K562 (cell line): Measurements from ENCODE around the gene CLN5. TPM values are rescaled to one million over a fixed set of nuclear protein-coding genes. Genes with fewer than 3 reads are reported as not detected.

Experiments
- ATAC-seq: fragments of 200-7000 bp; cut with Tn5 transposase; 3 replicates; pipeline ENCODE4 v1.9.1; 2020; ENCODE audit warnings: moderate library complexity
- BruUV-seq: library from RNA; stranded (reverse); fragments of 400-500 nt; replicated peaks from 2 replicates; lab custom pipeline; 2021; lab: Mats Ljungman, UMichigan
- CTCF ChIA-PET: fragments of 300-600 bp; formaldehyde crosslinking; extraction: SDS; loops from one replicate; lab custom pipeline; 2021; ENCODE audit warnings: low intra/inter-chr PET ratio; lab: Yijun Ruan, JAX
- POLR2A ChIA-PET: fragments of 300-600, 350-650 bp; sonication (Branson Sonifier 250); formaldehyde crosslinking; extraction: SDS; loops from one replicate; lab custom pipeline; 2021; ENCODE audit warnings: antibody characterized with exemption, inconsistent platforms; lab: Yijun Ruan, JAX
- DNase-seq, 4 experiments: peaks; one replicate each; pipeline versions ENCODE4 v3.0.0 to v3.0.0-alpha.2; 2011 to 2018; ENCODE audit warnings: low spot score in 3 of 4, mixed read lengths in 3 of 4; ENCODE audit errors: extremely low read depth in 1 of 4
- FAIRE-seq: peaks from 2 replicates; lab custom pipeline; 2011; peaks lifted over from hg19 to GRCh38; lab: Jason Lieb, UNC
- H2AFZ ChIP-seq: 2 replicates; pipeline ENCODE4 v1.6.0; 2011; ENCODE audit warnings: low read depth, low read length, control low read depth, inconsistent platforms
- H3K27ac ChIP-seq: fragments of 200-600 bp; 3 replicates; pipeline ENCODE4 v1.8.0; 2011; ENCODE audit warnings: low read depth, mild to moderate bottlenecking, control low read depth, inconsistent platforms, low read length, moderate library complexity, mixed read lengths; ENCODE audit errors: extremely low read depth
- H3K27me3 ChIP-seq, 2 experiments: fragments of 300-600 bp in 1 of 2; 2 replicates in 1 of 2; 3 replicates in 1 of 2; pipeline versions ENCODE4 v1.6.0 to v1.8.0; 2011; ENCODE audit warnings: inconsistent platforms in 2 of 2, low read length in 2 of 2, mild to moderate bottlenecking in 1 of 2, mixed read lengths in 1 of 2, moderate library complexity in 1 of 2; ENCODE audit not compliant: control insufficient read depth in 2 of 2, insufficient read depth in 2 of 2
- H3K36me3 ChIP-seq: fragments of 300-600 bp; 3 replicates; pipeline ENCODE4 v1.8.0; 2011; ENCODE audit warnings: mild to moderate bottlenecking, low read length, inconsistent platforms; ENCODE audit not compliant: control insufficient read depth, insufficient read depth
- H3K4me1 ChIP-seq, 2 experiments: fragments of 200-600 bp in 1 of 2; replicated peaks in 1 of 2; 2 replicates in 1 of 2; 3 replicates in 1 of 2; pipeline versions ENCODE4 v1.5.1 to v1.8.0; 2011; ENCODE audit warnings: inconsistent platforms in 2 of 2, low read length in 2 of 2, mild to moderate bottlenecking in 1 of 2, mixed read lengths in 1 of 2, moderate library complexity in 1 of 2; ENCODE audit not compliant: control insufficient read depth in 2 of 2, insufficient read depth in 2 of 2
- H3K4me2 ChIP-seq: 2 replicates; pipeline ENCODE4 v1.6.1; 2011; ENCODE audit warnings: low read length, control low read depth, inconsistent platforms, mixed read lengths; ENCODE audit not compliant: insufficient read depth
- H3K4me3 ChIP-seq: fragments of 200-600 bp; sonication (generic), shearing (Covaris generic); 2 replicates; pipeline ENCODE4 v1.5.1; 2016; ENCODE audit warnings: control low read depth, inconsistent platforms
- H3K79me2 ChIP-seq: fragments of 200-600 bp; 3 replicates; pipeline ENCODE4 v1.8.0; 2011; ENCODE audit warnings: low read length, inconsistent platforms; ENCODE audit not compliant: control insufficient read depth, insufficient read depth
- H3K9ac ChIP-seq, 2 experiments: 2 replicates each; pipeline versions ENCODE4 v1.6.0 to v1.6.1; 2011; ENCODE audit warnings: low read depth in 2 of 2, low read length in 2 of 2, control low read depth in 1 of 2, inconsistent platforms in 1 of 2, mild to moderate bottlenecking in 1 of 2, mixed read lengths in 1 of 2; ENCODE audit not compliant: insufficient read depth in 1 of 2
- H3K9me1 ChIP-seq: one replicate; pipeline ENCODE4 v1.6.0; 2011; ENCODE audit warnings: inconsistent platforms, mild to moderate bottlenecking, low read length, moderate library complexity; ENCODE audit not compliant: control insufficient read depth, insufficient read depth
- H3K9me3 ChIP-seq: replicated peaks from 2 replicates; pipeline ENCODE4 v1.5.1; 2011; ENCODE audit warnings: low read depth, low read length, inconsistent platforms; ENCODE audit not compliant: control insufficient read depth, insufficient read depth
- H4K20me1 ChIP-seq: replicated peaks from 2 replicates; pipeline ENCODE4 v1.6.1; 2011; ENCODE audit warnings: low read length, inconsistent platforms, mixed read lengths; ENCODE audit not compliant: control insufficient read depth, insufficient read depth
- EZH2 ChIP-seq: IDR thresholded peaks from 2 replicates; pipeline ENCODE4 v1.6.1; 2012; ENCODE audit warnings: low read depth, mild to moderate bottlenecking, inconsistent platforms, low read length, borderline replicate concordance
- GATAD2B ChIP-seq: fragments of 450-650 bp; IDR thresholded peaks from 2 replicates; pipeline ENCODE4 v1.6.1; 2017; ENCODE audit warnings: mild to moderate bottlenecking, borderline replicate concordance
- IRF2 ChIP-seq: sonication (generic); formaldehyde crosslinking; IDR thresholded peaks from 2 replicates; pipeline ENCODE4 v1.8.1; 2022; ENCODE audit warnings: mild to moderate bottlenecking, missing genetic modification reagents
- KDM1A ChIP-seq, 2 experiments: fragments of 450-650 bp; IDR thresholded peaks; 2 replicates each; pipeline ENCODE4 v1.6.1; 2016; ENCODE audit warnings: mild to moderate bottlenecking in 2 of 2
- MAFK ChIP-seq: IDR thresholded peaks from 2 replicates; pipeline ENCODE4 v1.6.1; 2011; ENCODE audit warnings: low read length, improper control_type of control experiment
- MYC ChIP-seq, 2 experiments: fragments of 250-450 bp in 1 of 2; sonication (Bioruptor Pico) in 1 of 2; IDR thresholded peaks; 2 replicates each; pipeline versions ENCODE4 v1.5.1 to v1.6.1; 2012 to 2021; ENCODE audit warnings: low read depth in 2 of 2, borderline replicate concordance in 1 of 2, improper control_type of control experiment in 1 of 2, low read length in 1 of 2, mild to moderate bottlenecking in 1 of 2, moderate library complexity in 1 of 2
- PCBP2 ChIP-seq: fragments of 200-400 bp; formaldehyde crosslinking; IDR thresholded peaks from 2 replicates; pipeline ENCODE4 v1.6.1; 2018; ENCODE audit warnings: low read length, low read depth, mild to moderate bottlenecking, moderate library complexity; ENCODE audit not compliant: poor library complexity, severe bottlenecking
- RNF219 ChIP-seq: fragments of 250-450 bp; sonication (Bioruptor Pico); IDR thresholded peaks from 2 replicates; pipeline ENCODE4 v1.5.0; 2022; ENCODE audit warnings: mild to moderate bottlenecking
- SREBF1 ChIP-seq: fragments of 150-350 bp; IDR thresholded peaks from 2 replicates; pipeline ENCODE4 v1.6.1; 2014; ENCODE audit warnings: antibody characterized with exemption, low read depth, low read length, borderline replicate concordance
- TSC22D4 ChIP-seq: fragments of 450-650 bp; IDR thresholded peaks from 2 replicates; pipeline ENCODE4 v1.6.1; 2016; ENCODE audit warnings: missing genetic modification characterization, missing biosample characterization, control low read depth
- USF2 ChIP-seq: sonication (generic); formaldehyde crosslinking; IDR thresholded peaks from 2 replicates; pipeline ENCODE4 v1.5.0; 2020; ENCODE audit warnings: missing genetic modification reagents
- ZNF3 ChIP-seq: fragments of 250-450 bp; sonication (Bioruptor Pico); IDR thresholded peaks from 2 replicates; pipeline ENCODE4 v1.5.0; 2021; ENCODE audit warnings: mild to moderate bottlenecking, moderate library complexity
- ZNF324 ChIP-seq: fragments of 250-450 bp; sonication (Bioruptor Pico); IDR thresholded peaks from 2 replicates; pipeline ENCODE4 v1.4.0; 2020; ENCODE audit warnings: mild to moderate bottlenecking
- whole genome bisulfite sequencing: fragments of 100-300 bp; shearing (Covaris generic); methylation state at CpG from one replicate; pipeline ENCODE4 v1.1.6; 2016; ENCODE audit warnings: low coverage, mixed read lengths; ENCODE audit not compliant: insufficient coverage; ENCODE audit errors: missing lambda C conversion rate; 5-methylcytosine and 5-hydroxymethylcytosine counted together
- in situ Hi-C: fragments of 300-500 bp; cut with MboI; formaldehyde crosslinking; loops from 4 replicates; pipeline ENCODE4 v1.15.0; 2018; ENCODE audit warnings: inconsistent platforms, mixed read lengths
- intact Hi-C: fragments of 100-400 bp; cut with micrococcal nuclease; formaldehyde crosslinking; loops from 2 replicates; pipeline ENCODE4 v1.14.2; 2022
- polyA plus RNA-seq, 8 experiments: library from polyadenylated mRNA; depleted of rRNA in 4 of 8; stranded (reverse) in 5 of 8; unstranded in 3 of 8; fragments of >200 nt; fragmentation: Nextera tagmentation in 2 of 8; fragmentation: Illumina TruSeq in 1 of 8; extraction: Ambion mirVana in 2 of 8; extraction: Trizol in 1 of 8; gene quantifications; 2 replicates each; pipeline versions ENCODE4 v1.2.1 to v1.2.3, GENCODE V29; 2011 to 2014; ENCODE audit warnings: inconsistent platforms in 1 of 8, missing spikeins in 1 of 8
- total RNA-seq, 7 experiments: library from RNA; depleted of rRNA in 6 of 7; stranded (reverse); fragments of >200 nt in 6 of 7; fragmentation: Illumina TruSeq in 2 of 7; extraction: Trizol in 2 of 7; gene quantifications; 2 replicates each; pipeline versions ENCODE4 v1.2.1 to v1.2.3, GENCODE V29; 2011 to 2021; ENCODE audit warnings: low replicate concordance in 1 of 7

The CLN5 gene
- total and polyA plus RNA-seq, 9 of the 15 experiments (the other 6 are each of a cell fraction or from before 2014, with no cell fraction given): 4.6 to 11.5 (median 7.2) TPM

- intact Hi-C loops: no loop called here
- peaks cover 84% of the 10 kb centered on the region for H3K36me3 ChIP-seq
- WGBS: 86% methylated on average over 2 of the region's 3 CpGs
- no peak for ATAC-seq
- TF ChIP-seq GATAD2B (no peak), ZNF3 (no peak), KDM1A (IDR thresholded peaks at IDR 0.05) (no peak), MYC (IDR thresholded peaks at IDR 0.05; ENCODE audit: low read depth, low read length) (no peak), MYC (CRISPR knock-in tag; IDR thresholded peaks at IDR 0.05; ENCODE audit: borderline replicate concordance, low read depth) (no peak), TSC22D4 (tag) (no peak), ZNF324 (CRISPR knock-in tag) (no peak), EZH2 (no peak), MAFK (no peak), IRF2 (CRISPR knock-in tag) (no peak), PCBP2 (no peak), RNF219 (CRISPR knock-in tag) (no peak), SREBF1 (no peak), USF2 (CRISPR knock-in tag) (no peak)
- TF ChIP-seq, all 486 proteins: peak for 0
- Histone ChIP-seq H3K9me1 (no peaks in the 10 kb centered on the region), H3K27ac (no peak overlapping the region), H3K9me3 (no peaks in the 10 kb centered on the region), H3K9ac (no peak overlapping the region), H3K4me3 (no peak overlapping the region), H3K4me2 (no peak overlapping the region), H3K79me2 (peaks cover 24% of the 10 kb centered on the region), H3K27me3 (no peaks in the 10 kb centered on the region), H3K4me1 (no peaks in the 10 kb centered on the region), H2AFZ (no peak overlapping the region), H4K20me1 (no peaks in the 10 kb centered on the region)
- ChIA-PET CTCF (interaction anchor here (0.6 kb wide), 1 partner anchor 13 kb away, joined by 3 read pairs; no protein-coding TSS in a partner anchor), POLR2A (interaction anchor here (0.7 to 1.5 kb wide), 3 partner anchors 9 to 24 kb away, joined by 3 to 9 read pairs (median 5); no protein-coding TSS in a partner anchor)
- in situ Hi-C loops: no loop called here
- no TSS peak for BruUV-seq
- no peak for FAIRE-seq
- DNase-seq: no peak
Measured at GRCh38 chr13:77016251-77016812, 24.5 kb downstream of the CLN5 start.
